Stimulated activated CD4-positive, alpha-beta T cell treated with anti-CD3 and anti-CD28 coated beads, Interleukin-4, amount 100 ng/mL, for 48 hours (primary cell): ENCODE results near the gene SLC11A1.

Experiments used
- DNase-seq, 2 donors: peaks; one replicate each; pipeline ENCODE4 v3.0.0-alpha.2; 2020; ENCODE audit warnings: low read depth in 2 of 2

SLC11A1 gene

DNA sequence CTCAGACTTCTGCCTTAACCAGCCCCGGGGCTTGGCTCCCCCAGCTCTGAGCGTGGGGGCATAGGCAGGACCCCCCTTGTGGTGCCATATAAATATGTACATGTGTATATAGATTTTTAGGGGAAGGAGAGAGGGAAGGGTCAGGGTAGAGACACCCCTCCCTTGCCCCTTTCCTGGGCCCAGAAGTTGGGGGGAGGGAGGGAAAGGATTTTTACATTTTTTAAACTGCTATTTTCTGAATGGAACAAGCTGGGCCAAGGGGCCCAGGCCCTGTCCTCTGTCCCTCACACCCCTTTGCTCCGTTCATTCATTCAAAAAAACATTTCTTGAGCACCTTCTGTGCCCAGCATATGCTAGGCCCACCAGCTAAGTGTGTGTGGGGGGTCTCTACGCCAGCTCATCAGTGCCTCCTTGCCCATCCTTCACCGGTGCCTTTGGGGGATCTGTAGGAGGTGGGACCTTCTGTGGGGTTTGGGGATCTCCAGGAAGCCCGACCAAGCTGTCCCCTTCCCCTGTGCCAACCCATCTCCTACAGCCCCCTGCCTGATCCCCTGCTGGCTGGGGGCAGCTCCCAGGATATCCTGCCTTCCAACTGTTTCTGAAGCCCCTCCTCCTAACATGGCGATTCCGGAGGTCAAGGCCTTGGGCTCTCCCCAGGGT, 23.1 kb downstream of the SLC11A1 start:
- no peak for DNase-seq

DNA sequence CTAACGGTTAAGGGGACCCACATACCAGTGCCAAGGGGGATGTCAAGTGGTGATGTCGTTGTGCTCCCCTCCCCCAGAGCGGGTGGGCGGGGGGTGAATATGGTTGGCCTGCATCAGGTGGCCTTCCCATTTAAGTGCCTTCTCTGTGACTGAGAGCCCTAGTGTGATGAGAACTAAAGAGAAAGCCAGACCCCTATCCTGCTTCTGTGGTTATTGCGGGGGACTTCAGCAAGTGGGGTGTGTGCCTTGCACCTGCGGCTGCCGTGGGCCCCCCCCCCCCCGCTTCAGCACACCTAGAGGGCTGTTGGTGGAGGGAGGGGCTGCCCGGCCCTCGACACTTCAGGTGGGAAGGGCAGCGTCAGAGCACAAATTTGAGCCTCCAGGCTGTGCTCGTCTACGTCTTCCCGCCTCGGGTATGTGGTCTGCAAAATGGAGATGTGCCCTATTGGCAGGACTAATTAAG, 23.7 kb downstream of the SLC11A1 start:
- DNase-seq: peak in 1 of 2 donors; percentile 8

DNA sequence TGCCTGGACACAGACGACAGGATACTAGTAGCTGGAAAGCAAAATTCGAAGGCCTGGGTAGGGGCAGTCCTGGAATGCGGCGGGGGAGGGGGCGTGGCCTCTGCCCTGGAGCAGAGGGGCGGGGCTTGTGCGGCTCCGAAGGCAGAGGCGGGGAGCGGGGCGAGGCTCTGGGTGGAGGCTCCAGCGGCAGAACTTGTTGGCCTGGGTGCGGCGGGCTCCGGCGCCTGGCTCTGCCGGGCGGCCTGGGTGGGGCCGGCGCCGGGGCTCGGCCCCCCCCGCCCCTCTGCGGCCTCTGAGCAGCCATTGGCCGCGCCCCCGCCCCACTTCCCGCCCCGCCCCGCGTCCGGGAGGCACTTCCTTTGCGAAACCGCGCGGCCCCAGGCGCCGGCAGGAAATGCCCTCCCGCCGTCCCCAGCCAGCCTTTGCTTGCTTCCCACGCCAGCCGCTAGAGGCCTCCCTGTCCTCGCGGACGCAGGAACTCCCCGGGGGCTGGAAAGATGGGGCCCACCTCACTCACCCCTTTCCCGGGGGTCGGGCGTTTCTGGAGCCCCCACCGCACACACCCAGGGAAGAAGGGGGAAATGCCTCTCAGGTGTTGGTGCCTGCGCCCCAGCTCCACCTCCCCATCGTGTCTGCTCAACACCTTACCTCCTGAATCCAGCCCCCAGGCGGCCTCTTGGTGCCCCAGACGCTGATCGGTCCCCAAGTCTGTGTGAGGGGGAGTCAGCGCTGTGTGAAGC, 24.3 kb downstream of the SLC11A1 start:
- peak; percentile 94 to 96 for DNase-seq

DNA sequence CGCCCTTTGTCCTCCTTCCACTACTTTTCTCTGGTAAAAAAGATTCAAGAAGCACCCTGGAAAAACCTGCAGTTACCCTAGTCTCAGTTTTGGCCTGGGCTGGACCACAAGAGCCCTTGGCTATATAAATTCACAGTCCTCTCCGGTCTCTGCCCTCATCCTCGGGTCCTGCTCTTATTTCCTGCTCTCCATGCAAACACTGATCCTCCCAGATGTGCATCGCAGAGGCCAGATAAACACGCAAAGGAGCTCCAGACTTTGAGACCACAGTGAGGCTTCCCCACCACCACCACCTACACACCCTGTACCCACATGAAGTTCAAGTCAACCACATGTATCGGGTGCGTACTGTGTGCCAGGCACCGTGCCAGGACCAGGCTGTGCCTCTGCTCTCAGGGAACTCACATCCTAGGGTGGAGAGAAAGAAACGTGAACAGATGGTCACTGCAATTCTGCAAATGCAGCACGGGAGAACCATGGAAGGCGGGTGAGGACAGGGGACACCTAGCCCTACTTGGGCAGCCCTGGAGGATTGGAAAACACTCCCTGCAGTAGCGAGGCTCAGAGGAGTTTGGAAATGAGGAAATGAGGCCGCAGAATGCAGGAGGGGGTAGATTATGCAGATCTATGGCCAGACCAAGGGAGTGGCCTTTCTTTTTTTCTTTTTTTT, 25.0 kb downstream of the SLC11A1 start:
- peak; percentile 42 to 58 for DNase-seq

DNA sequence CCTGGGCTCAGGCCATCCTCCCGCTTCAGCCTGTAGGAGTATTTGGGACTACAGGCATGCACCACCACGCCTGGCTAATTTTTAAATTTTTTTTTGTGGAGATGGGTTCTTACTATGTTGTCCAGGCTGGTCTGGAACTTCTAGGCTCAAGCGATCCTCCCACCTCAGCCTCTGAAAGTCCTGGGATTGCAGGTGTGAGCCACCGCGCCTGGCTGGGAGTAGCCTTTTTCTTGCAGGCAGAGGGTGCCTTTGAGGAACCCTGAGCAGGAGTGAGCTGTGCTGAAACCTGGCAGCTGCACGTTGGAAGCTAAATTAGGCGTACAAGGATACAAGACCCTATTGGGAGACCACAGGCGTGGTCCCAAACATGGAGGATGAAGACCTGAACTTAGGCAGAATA, 25.6 kb downstream of the SLC11A1 start:
- no peak for DNase-seq

DNA sequence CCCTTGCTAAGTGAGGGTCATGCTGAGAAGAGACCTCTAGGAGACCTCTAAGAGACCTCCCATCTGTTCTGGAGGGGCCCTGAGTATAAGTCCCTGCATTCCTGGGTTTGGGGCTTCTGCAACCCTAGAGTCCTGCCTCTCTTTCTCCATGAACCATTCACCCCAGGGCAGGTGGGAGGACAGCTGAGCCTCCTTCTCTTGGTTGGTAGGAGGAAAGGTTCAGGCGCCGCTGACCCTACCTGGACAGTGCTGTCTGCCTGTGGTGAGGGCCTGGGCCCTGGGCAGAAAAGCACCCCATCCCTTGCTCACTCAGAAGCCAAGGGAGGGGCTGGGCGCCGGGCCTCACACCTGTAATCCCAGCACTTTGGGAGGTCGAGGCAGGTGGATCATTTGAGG, 36.2 kb downstream of the SLC11A1 start:
- DNase-seq: no peak

DNA sequence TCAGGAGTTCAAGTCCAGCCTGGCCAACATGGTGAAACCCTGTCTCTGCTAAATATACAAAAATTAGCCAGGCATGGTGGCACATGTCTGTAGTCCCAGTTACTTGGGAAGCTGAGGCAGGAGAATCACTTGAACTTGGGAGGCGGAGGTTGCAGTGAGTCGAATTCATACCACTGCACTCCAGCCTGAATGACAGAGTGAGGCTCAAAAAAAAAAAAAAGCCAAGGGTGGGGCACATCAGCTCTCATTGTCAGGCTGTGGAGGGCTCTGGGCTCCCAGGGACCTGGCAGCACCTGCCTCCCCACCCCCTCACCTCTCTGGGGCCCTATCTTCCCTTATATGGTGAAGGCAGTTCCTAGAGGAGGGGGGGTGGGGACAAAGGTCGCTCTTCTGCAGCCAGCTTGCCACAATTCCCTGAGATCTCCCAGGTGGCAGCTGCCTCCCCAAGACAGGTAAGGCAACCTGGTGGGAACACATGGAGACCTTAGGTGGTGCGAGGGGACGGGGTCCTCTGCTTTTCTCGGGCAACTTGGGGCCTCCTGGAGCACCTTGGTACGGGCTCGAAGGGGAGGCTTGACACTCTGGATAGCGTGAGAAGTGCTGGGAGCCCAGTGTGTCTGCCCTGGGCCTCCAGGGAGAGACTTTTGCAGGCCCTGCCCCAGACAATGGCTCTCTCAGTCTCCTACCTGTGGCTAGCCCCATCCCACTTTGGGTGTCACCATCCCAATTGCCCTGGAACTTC, 36.8 kb downstream of the SLC11A1 start, which contains the start of gene VIL1:
Gene VIL1, plus strand, starts transcription at position 407 of the 742 bp plus-strand sequence. CDS start 4,656 bp downstream, outside the sequence.
- no peak for DNase-seq

DNA sequence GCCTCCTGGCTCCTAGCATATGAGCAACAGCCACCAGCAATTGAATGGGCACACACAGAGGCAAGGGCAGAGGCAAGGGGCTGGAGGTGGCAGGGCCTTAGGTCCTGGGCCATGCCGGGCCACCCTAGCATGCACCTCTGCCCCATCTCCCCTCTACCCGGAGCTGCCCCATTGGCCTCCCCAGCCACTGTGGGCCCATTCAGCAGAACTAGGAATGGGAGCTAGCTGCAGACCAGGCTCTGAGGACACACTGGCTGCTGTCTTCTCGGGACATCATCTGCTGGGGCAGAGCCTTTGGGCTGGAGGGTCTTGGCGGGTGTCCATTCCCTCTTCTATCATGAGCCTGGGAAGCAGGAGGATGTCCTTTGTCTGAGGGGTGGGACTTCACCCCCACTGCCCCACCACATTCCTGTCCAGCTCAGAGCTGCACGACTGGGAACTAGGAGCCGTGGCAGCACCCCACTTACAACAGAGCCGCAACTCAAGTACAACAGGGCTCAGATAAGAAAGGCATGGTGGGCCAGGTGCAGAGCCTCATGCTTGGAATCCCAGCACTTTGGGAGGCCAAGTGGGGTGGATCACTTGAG, 37.6 kb downstream of the SLC11A1 start:
- no peak for DNase-seq

DNA sequence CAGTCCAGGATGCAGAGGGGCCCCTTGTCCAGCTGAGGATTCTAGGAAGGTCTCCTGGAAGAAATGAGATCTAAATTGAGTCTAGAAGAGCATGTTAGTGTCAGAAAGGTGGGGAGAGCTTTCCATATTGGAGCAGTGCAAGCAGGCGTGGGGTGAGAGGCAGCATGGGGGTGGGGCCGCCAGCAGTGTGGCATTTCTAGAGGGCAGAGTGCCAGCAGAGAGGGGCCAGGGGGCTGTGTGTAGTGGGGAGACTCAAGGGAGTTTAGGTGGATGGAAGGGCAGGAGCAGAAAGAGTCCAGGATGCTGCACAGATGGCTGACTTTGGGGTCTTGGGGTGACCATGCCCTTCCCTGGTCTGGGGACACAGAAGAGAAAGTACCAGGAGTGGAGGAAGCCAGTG, 39.0 kb downstream of the SLC11A1 start:
- no peak for DNase-seq

DNA sequence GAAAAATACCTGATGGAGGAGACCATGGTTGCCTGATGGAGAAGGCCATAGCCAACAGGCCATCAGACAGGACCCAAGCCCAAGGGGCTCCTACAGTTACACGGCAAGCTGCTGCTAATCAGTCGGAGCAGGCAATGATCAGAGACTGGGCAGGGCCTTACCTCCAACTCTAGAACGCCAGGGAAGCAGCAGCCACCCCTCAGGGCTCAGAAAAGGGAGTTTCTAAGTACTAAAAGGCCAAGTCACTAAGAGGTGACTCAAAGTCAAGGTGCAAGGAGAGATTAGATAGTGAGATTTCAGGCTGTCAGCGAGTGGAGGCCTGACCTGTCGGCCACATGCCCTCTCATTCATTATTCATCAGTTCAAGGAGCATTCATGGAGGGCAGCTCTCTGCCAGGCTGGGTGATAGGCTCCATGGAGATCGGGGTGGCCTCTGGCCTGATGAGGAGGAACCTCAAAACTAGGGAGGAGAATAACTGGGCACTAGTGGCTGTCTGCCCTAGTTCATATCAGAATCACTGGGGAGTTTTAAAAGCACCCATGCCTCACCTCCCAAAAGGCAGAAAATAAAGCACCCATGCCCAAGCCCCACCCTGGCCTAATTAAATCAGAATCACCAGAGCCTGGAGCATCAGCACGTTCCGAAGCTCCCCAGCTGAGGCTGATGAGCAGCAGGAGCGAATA, 40.5 kb downstream of the SLC11A1 start:
- DNase-seq: no peak

DNA sequence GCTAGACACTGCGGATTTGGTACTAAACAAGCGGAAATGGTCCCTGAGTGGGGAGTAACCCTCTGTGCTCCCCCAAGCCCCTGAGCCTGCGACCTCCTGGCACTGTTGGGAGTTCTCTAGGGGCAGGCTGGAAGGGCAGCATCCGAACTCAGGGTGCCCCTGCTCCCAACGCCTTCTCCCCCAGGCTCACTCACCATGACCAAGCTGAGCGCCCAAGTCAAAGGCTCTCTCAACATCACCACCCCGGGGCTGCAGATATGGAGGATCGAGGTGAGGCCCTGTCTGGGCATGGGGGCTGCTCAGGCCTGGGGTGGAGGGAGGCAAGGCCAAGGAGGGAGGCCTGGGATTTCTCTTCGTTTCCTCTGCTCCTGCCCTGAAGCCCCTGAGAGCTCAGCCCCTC, 41.5 kb downstream of the SLC11A1 start:
- no peak for DNase-seq

DNA sequence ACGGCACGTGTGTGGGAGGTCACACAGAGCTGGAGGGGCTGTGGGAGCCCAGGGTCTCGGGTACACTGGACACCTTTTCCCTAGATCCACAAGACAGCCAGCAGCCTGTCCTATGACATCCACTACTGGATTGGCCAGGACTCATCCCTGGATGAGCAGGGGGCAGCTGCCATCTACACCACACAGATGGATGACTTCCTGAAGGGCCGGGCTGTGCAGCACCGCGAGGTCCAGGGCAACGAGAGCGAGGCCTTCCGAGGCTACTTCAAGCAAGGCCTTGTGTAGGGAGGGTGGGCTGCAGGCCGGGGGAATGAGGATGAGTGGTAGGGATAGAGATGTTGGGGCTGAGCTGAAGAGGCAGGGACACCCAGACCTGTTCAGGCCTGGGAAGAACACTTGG, 43.5 kb downstream of the SLC11A1 start:
- no peak for DNase-seq

DNA sequence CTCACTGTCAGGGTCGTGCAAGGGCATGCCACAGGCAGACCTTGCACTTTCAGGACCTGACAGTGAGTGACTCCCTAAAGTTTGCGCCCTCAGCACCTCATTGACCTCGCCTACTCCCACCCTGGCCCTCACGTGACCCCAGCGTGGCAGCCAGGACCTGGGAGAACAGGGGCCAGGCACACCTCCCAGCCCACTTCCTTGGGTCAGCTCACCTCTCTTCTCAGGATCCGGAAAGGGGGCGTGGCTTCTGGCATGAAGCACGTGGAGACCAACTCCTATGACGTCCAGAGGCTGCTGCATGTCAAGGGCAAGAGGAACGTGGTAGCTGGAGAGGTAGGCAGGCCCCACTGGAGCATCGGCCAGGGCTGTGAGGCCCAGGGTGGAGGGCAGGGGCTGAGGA, 45.7 kb downstream of the SLC11A1 start:
- DNase-seq: no peak

DNA sequence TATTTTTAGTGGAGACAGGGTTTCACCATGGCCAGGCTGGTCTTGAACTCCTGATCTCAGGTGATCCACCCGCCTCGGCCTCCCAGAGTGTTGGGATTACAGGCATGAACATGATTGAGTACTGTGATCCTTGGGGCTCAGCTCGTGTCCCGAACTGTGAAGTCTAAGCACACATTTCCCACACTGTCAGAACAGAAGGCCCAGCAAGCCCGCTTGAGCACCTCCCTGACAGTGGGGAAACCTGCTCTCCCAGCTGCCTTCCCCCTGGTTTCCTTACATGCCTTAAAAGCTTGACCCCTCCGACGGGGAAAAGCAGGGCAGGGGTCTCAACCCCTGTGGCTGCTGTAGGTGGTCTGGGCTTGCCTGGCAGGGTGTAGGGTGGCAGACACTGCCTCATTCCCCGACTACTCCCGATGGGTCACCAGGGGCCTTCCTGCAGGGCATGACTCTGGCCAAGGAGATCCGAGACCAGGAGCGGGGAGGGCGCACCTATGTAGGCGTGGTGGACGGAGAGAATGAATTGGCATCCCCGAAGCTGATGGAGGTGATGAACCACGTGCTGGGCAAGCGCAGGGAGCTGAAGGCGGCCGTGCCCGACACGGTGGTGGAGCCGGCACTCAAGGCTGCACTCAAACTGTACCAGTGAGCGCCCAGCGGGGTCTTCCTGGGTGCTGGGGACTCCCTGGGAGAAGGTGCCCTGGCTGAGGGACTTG, 46.9 kb downstream of the SLC11A1 start:
- DNase-seq: no peak

DNA sequence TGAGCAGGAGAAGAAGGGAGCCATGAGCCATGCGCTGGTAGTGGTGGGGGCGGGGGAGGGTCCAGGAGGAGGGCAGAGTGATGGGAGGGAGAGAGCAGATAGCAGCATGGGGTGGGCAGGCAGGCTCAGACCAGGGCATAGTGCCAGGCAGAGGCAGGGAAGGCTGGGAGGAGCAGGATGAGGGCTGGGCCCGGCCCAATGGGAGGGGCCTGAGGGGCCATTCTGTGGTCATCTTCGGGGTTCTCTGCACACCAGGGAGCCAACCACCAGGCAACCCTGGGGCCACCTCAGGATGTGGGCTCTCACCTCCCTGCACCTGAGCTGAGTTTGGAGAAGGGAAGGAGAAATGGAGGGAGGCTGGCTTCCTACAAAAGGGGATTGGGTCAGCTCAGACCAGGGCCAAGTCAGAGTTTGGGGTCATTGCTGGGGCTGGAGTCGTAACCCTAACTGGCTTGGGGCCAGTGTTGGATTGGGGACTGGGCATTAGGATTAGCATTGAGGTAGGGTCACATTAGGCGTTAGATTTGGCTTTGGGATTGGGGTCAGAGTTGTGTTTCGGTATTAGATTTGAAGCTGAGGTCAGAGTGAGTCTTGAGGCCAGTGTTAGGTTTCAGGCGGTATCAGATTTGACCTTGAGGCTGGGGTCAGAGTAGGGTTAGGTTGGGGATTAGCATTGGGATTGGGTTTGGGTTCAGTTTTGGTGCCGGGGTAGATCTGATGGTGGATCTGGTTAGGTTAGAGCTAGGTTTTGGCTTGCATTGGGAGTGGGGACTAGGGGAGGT, 48.0 kb downstream of the SLC11A1 start:
- no peak for DNase-seq

DNA sequence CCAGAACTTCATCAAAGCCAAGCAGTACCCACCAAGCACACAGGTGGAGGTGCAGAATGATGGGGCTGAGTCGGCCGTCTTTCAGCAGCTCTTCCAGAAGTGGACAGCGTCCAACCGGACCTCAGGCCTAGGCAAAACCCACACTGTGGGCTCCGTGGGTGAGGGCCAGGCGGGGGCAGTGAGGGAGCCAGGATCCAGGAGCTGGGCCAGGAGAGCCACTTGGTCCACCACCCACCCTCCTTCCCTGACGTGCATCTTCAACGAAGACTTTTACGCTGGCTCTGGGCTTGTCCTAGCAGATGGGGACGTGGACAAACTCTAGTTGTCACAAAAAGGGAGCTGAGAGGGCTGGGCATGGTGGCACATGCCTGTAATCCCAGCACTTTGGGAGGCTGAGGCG, 48.6 kb downstream of the SLC11A1 start:
- no peak for DNase-seq

DNA sequence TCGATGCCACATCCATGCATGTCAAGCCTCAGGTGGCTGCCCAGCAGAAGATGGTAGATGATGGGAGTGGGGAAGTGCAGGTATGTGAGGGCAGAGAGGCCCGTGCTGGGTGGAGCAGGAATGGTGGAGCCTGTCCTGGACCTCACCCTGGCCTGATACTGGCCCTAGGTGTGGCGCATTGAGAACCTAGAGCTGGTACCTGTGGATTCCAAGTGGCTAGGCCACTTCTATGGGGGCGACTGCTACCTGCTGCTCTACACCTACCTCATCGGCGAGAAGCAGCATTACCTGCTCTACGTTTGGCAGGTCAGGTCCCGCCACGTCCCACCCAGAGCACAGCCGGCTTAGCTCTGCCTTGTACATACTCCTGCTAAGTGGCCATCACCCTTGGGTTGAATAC, 49.8 kb downstream of the SLC11A1 start:
- no peak for DNase-seq

DNA sequence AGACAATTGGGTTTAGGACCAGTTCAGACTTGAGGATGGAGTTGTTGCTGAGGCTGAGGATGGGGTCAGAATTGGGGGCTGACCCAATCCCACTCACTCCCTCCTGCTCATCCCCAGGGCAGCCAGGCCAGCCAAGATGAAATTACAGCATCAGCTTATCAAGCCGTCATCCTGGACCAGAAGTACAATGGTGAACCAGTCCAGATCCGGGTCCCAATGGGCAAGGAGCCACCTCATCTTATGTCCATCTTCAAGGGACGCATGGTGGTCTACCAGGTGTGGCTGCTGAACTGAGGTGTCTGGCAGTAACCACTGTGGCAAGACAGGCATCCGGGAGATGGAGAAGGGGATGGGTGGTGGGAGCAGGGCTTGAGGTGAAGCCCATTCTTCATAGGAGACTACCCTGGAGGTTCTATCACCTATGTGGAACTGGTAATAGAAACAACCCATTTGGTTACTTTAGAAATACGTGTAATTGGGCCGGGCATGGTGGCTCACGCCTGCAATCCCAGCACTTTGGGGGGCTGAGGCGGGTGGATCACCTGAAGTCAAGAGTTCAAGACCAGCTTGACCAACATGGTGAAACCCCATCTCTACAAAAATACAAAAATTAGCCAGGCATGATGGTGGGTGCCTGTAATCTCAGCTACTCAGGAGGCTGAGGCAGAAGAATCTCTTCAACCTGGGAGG, 50.7 kb downstream of the SLC11A1 start:
- DNase-seq: no peak

DNA sequence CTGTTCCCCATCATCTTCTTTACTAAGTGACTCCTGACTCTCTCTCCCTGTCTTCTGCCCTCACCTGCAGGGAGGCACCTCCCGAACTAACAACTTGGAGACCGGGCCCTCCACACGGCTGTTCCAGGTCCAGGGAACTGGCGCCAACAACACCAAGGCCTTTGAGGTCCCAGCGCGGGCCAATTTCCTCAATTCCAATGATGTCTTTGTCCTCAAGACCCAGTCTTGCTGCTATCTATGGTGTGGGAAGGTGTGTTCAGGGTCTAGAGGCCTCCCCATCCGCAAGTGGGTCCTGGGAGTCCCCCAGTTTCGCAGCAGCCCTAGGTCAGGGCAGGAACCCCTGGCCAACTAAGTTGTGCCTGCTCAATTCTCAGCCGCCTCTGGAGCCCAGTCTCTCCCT, 52.4 kb downstream of the SLC11A1 start:
- DNase-seq: no peak
